Gastroesophageal sphincter (tissue), 4 donors: ENCODE results near the gene CCDC185. TPM values are rescaled to one million over a fixed set of nuclear protein-coding genes. Genes with fewer than 3 reads are reported as not detected.
A peak's percentile ranks its signal among the peaks of the same experiment; 100 is the strongest.

Source experiments
- ATAC-seq: fragments of 150-250 bp; one replicate; pipeline ENCODE4 v1.9.1; 2016; ENCODE audit warnings: mild to moderate bottlenecking, moderate library complexity
- H3K27ac ChIP-seq, 4 donors: fragments of 200-600 bp; sonication (generic) in 3 of 4; 1 replicate in 3 of 4; 2 replicates in 1 of 4; pipeline ENCODE4 v1.5.1; 2016 to 2019
- H3K27me3 ChIP-seq: fragments of 200-600 bp; sonication (generic); one replicate; pipeline ENCODE4 v1.5.1; 2019
- H3K36me3 ChIP-seq, 2 donors: fragments of 200-600 bp; sonication (generic); one replicate each; pipeline ENCODE4 v1.5.1; 2019; ENCODE audit warnings: control low read depth in 1 of 2
- H3K4me1 ChIP-seq, 3 donors: fragments of 200-600 bp; sonication (generic); 1 replicate in 2 of 3; 2 replicates in 1 of 3; pipeline ENCODE4 v1.5.1; 2016 to 2019; ENCODE audit warnings: control low read depth in 2 of 3
- H3K4me3 ChIP-seq, 2 donors: fragments of 200-600 bp; sonication (generic); one replicate each; pipeline ENCODE4 v1.5.1; 2019; ENCODE audit warnings: mild to moderate bottlenecking in 1 of 2, moderate library complexity in 1 of 2
- H3K9me3 ChIP-seq, 3 donors: fragments of 200-600 bp; sonication (generic); one replicate each; pipeline ENCODE4 v1.5.1; 2017 to 2019; ENCODE audit warnings: control low read depth in 2 of 3
- EP300 ChIP-seq: sonication (generic); formaldehyde crosslinking; IDR thresholded peaks from one replicate; pipeline ENCODE4 v1.6.1; 2017; ENCODE audit warnings: antibody characterized with exemption, mild to moderate bottlenecking
- POLR2A ChIP-seq, 2 donors: fragments of 450-650 bp; IDR thresholded peaks; one replicate each; pipeline ENCODE4 v1.6.1; 2017; ENCODE audit warnings: antibody characterized with exemption in 2 of 2, mild to moderate bottlenecking in 2 of 2, moderate library complexity in 1 of 2
- POLR2AphosphoS5 ChIP-seq: sonication (generic); formaldehyde crosslinking; IDR thresholded peaks from one replicate; pipeline ENCODE4 v1.6.1; 2017; ENCODE audit warnings: antibody characterized with exemption
- WGBS, 2 donors: methylation state at CpG; one replicate each; pipeline ENCODE4 v1.1.5; 2018; ENCODE audit warnings: low coverage in 1 of 2; 5-methylcytosine and 5-hydroxymethylcytosine counted together
- total RNA-seq, 4 donors: library from RNA; depleted of rRNA; stranded (reverse); fragments of >200 nt; gene quantifications; one replicate each; pipeline ENCODE4 v1.1.0, GENCODE V29; 2016
- TF ChIP-seq, protein P1 (sequence below), 4 experiments: fragments of 200-600 bp in 2 of 4; fragments of 450-650 bp in 2 of 4; sonication (generic) in 1 of 4; IDR thresholded peaks; one replicate each; pipeline ENCODE4 v1.5.1; 2017 to 2019; ENCODE audit warnings: antibody characterized with exemption in 4 of 4, mild to moderate bottlenecking in 2 of 4, moderate library complexity in 2 of 4

CCDC185 gene
- total RNA-seq, 4 donors from 2014 or later, result 0.50 TPM; not detected in 3

GRCh38 chr1:223353939-223354338, 39.3 kb upstream of the CCDC185 start:
- Histone ChIP-seq H3K27ac (no peak overlapping the region), H3K9me3 (no peaks in the 10 kb centered on the region), H3K4me1 (no peaks in the 10 kb centered on the region), H3K27me3 (peaks cover 19% of the 10 kb centered on the region), H3K36me3 (no peaks in the 10 kb centered on the region), H3K4me3 (no peak overlapping the region)
- no peak for ATAC-seq
- TF ChIP-seq POLR2AphosphoS5 (no peak), POLR2A (IDR thresholded peaks at IDR 0.05) (no peak), EP300 (no peak)
- TF ChIP-seq, protein P1, sequence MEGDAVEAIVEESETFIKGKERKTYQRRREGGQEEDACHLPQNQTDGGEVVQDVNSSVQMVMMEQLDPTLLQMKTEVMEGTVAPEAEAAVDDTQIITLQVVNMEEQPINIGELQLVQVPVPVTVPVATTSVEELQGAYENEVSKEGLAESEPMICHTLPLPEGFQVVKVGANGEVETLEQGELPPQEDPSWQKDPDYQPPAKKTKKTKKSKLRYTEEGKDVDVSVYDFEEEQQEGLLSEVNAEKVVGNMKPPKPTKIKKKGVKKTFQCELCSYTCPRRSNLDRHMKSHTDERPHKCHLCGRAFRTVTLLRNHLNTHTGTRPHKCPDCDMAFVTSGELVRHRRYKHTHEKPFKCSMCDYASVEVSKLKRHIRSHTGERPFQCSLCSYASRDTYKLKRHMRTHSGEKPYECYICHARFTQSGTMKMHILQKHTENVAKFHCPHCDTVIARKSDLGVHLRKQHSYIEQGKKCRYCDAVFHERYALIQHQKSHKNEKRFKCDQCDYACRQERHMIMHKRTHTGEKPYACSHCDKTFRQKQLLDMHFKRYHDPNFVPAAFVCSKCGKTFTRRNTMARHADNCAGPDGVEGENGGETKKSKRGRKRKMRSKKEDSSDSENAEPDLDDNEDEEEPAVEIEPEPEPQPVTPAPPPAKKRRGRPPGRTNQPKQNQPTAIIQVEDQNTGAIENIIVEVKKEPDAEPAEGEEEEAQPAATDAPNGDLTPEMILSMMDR (IDR thresholded peaks at IDR 0.05), result no peak
- WGBS, 2 donors, result 66 to 74% methylated on average over 6 of the region's 6 CpGs

DNA sequence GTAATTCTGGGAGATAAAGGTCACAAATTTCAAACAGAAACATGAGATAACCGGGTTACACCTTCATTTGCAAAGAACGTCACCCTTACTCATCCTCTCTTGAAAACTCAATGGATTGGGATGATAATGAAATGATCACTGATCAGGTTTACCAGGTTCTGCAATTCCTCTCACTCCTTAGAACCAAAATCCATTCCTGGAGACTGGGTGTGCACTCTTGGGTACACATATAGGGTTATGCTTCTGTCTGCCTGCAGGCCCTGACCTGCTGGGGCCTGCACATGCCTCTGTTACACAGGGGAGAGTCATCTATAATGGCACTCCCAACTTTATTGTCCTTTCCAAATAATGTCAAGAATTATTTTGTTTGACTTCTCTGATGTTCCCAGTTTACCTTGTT, 37.5 kb upstream of the CCDC185 start:
- Histone ChIP-seq H3K36me3 (no peaks in the 10 kb centered on the region), H3K27ac (no peak overlapping the region), H3K4me1 (no peaks in the 10 kb centered on the region), H3K4me3 (no peak overlapping the region), H3K9me3 (no peaks in the 10 kb centered on the region), H3K27me3 (peaks cover 19% of the 10 kb centered on the region)
- TF ChIP-seq EP300 (no peak), POLR2AphosphoS5 (no peak), POLR2A (IDR thresholded peaks at IDR 0.05) (no peak)
- TF ChIP-seq, protein P1 (IDR thresholded peaks at IDR 0.05), result no peak
- WGBS, 2 donors, result 76 to 79% methylated on average over 2 of the region's 2 CpGs
- no peak for ATAC-seq

GRCh38 chr1:223358826-223359225, 34.4 kb upstream of the CCDC185 start:
- WGBS, 2 donors, result 74 to 94% methylated on average over 3 of the region's 3 CpGs
- H3K4me1 ChIP-seq, result peaks cover 0 to 18% (median 7%) of the 10 kb centered on the region in 3 donors
- no peaks in the 10 kb centered on the region for H3K9me3 ChIP-seq
- TF ChIP-seq POLR2AphosphoS5, result no peak
- TF ChIP-seq POLR2A (IDR thresholded peaks at IDR 0.05), result no peak
- TF ChIP-seq EP300, result no peak
- TF ChIP-seq, protein P1 (IDR thresholded peaks at IDR 0.05), result no peak
- H3K36me3 ChIP-seq, result no peaks in the 10 kb centered on the region
- ATAC-seq, result no peak
- H3K27ac ChIP-seq, result no peak overlapping the region
- H3K27me3 ChIP-seq, result peaks cover under 1% of the 10 kb centered on the region
- H3K4me3 ChIP-seq, result no peak overlapping the region

DNA sequence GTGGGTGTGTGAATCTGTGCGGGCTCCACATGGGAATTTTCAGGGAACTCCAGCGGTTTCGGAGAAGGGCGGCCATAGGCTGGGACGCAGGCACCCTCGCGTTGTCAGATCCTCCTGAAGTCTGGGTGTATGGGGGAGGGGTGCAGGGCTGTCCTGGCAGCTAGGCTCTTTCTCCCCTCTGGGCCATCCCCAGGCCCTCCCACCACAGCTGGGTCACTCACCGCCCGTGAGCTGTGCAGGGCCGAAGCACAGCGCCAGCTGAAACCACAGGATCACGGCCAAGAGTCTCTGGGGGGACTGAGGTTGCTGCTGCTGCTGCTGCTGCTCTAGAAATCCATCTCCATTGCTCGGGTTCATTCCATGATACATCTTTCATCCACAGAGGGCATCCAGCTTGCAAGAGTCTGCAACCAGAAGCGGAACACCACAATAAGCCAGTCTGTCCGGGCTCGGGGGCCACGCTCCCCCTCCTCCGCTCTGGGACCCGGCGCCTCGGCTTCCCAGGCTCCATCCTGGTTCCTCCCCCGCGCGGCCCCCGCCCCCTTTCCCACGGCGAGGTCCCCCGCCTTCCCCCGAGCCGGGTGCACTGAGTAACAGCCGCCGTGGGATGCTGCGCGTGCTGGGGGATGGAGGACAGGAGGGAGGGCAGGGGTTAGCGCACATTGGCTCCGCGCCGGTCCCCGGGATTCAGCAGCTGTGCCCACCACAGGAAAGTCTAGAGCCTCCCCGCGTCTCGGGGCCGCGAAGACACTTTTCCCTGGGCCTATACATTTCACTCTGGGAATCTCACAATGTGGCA, 30.0 kb upstream of the CCDC185 start:
- Histone ChIP-seq H3K4me3 (peak overlapping the region; percentile 37 to 65), H3K36me3 (no peaks in the 10 kb centered on the region), H3K4me1 (peaks cover 0 to 32% (median 12%) of the 10 kb centered on the region in 3 donors), H3K9me3 (no peaks in the 10 kb centered on the region), H3K27me3 (peaks cover 10% of the 10 kb centered on the region), H3K27ac (peak overlapping the region in 3 of 4 donors; percentile 27 to 62 (median 54))
- WGBS, 2 donors, result no CpG with 5 or more reads among the region's 44 CpGs
- ATAC-seq, result peak; percentile 26
- TF ChIP-seq POLR2AphosphoS5, result no peak
- TF ChIP-seq POLR2A (IDR thresholded peaks at IDR 0.05), result no peak
- TF ChIP-seq EP300, result no peak

- TF ChIP-seq EP300, result no peak
- TF ChIP-seq POLR2A (IDR thresholded peaks at IDR 0.05), result no peak
- TF ChIP-seq POLR2AphosphoS5, result no peak
- TF ChIP-seq, protein P1 (IDR thresholded peaks at IDR 0.05), result no peak
- H3K27me3 ChIP-seq, result peaks cover 10% of the 10 kb centered on the region
- peaks cover 0 to 32% (median 12%) of the 10 kb centered on the region in 3 donors for H3K4me1 ChIP-seq
- H3K4me3 ChIP-seq, result peak within 1 kb of the TSS; percentile 37 to 65
- no peaks in the 10 kb centered on the region for H3K36me3 ChIP-seq
- peak; percentile 78 for ATAC-seq
- H3K27ac ChIP-seq, result peak within 1 kb of the TSS in 3 of 4 donors; percentile 27 to 62 (median 54)
- 0% methylated on average over 3 to 14 of the region's 111 CpGs for WGBS, 2 donors
- H3K9me3 ChIP-seq, result no peaks in the 10 kb centered on the region
These were observed 29.1 kb upstream of the CCDC185 start, which contains the start of gene SUSD4 for GRCh38 chr1:223363856-223364684. TSS of gene SUSD4 (minus strand) at chr1:223364176. CDS start at chr1:223363425, 751 bp downstream.
